ENCODE measurements around the gene AGAP1.
"Not testable (repeated sequence)": the region's sequence is repeated elsewhere in the genome, so short reads cannot be mapped to it uniquely, and the experiment has no call there.

The AGAP1 gene

GRCh38 chr2:235945608-235946140 lies 451.8 kb downstream of the AGAP1 start:
- FAIRE-seq (no peak), DNase-seq (ENCODE audit: insufficient read length, low spot score) (no peak)

- no peak for FAIRE-seq
- no peak for DNase-seq (ENCODE audit: insufficient read length, low spot score)
Measured at GRCh38 chr2:235946590-235946989, 452.7 kb downstream of the AGAP1 start.

GRCh38 chr2:235947055-235947454 lies 453.2 kb downstream of the AGAP1 start:
- FAIRE-seq; DNase-seq (ENCODE audit: insufficient read length, low spot score): not testable (repeated sequence)

- no peak for FAIRE-seq
- DNase-seq (ENCODE audit: insufficient read length, low spot score): no peak
Measured at GRCh38 chr2:235949567-235950472, 456.0 kb downstream of the AGAP1 start.

- no peak for DNase-seq (ENCODE audit: insufficient read length, low spot score)
- no peak for FAIRE-seq
Measured at GRCh38 chr2:235950473-235950809, 456.6 kb downstream of the AGAP1 start.

- no peak for DNase-seq (ENCODE audit: insufficient read length, low spot score)
- no peak for FAIRE-seq
Measured at GRCh38 chr2:235951493-235951892, 457.6 kb downstream of the AGAP1 start.

- DNase-seq (ENCODE audit: insufficient read length, low spot score) (no peak), FAIRE-seq (no peak)
Measured at GRCh38 chr2:235951982-235952381, 458.1 kb downstream of the AGAP1 start.

- DNase-seq (ENCODE audit: insufficient read length, low spot score) (no peak), FAIRE-seq (no peak)
Measured at GRCh38 chr2:235952714-235953113, 458.9 kb downstream of the AGAP1 start.

GRCh38 chr2:235954281-235954680 lies 460.4 kb downstream of the AGAP1 start:
- DNase-seq (ENCODE audit: insufficient read length, low spot score) (no peak), FAIRE-seq (no peak)

GRCh38 chr2:235954888-235955480 lies 461.1 kb downstream of the AGAP1 start:
- FAIRE-seq (no peak), DNase-seq (ENCODE audit: insufficient read length, low spot score) (no peak)

GRCh38 chr2:235955664-235956063 lies 461.8 kb downstream of the AGAP1 start:
- no peak for FAIRE-seq
- no peak for DNase-seq (ENCODE audit: insufficient read length, low spot score)

GRCh38 chr2:235956281-235956970 lies 462.6 kb downstream of the AGAP1 start:
- DNase-seq (ENCODE audit: insufficient read length, low spot score): no peak
- no peak for FAIRE-seq

- no peak for FAIRE-seq
- DNase-seq (ENCODE audit: insufficient read length, low spot score): no peak
Measured at GRCh38 chr2:235957251-235957650, 463.4 kb downstream of the AGAP1 start.

- no peak for FAIRE-seq
- DNase-seq (ENCODE audit: insufficient read length, low spot score): no peak
Measured at GRCh38 chr2:235958221-235958930, 464.5 kb downstream of the AGAP1 start.

GRCh38 chr2:235958931-235959410 lies 465.1 kb downstream of the AGAP1 start:
- no peak for FAIRE-seq
- DNase-seq (ENCODE audit: insufficient read length, low spot score): no peak

- DNase-seq (ENCODE audit: insufficient read length, low spot score) (no peak), FAIRE-seq (no peak)
Measured at GRCh38 chr2:235960011-235960715, 466.3 kb downstream of the AGAP1 start.

GRCh38 chr2:235960716-235961640 lies 467.1 kb downstream of the AGAP1 start:
- DNase-seq (ENCODE audit: insufficient read length, low spot score): no peak
- FAIRE-seq: no peak

GRCh38 chr2:235961711-235962110 lies 467.9 kb downstream of the AGAP1 start:
- FAIRE-seq (no peak), DNase-seq (ENCODE audit: insufficient read length, low spot score) (no peak)
